Thyroid gland (tissue), 4 donors: Measurements from ENCODE around the gene PPFIA3. TPM values are rescaled to one million over a fixed set of nuclear protein-coding genes. Genes with fewer than 3 reads are reported as not detected.
A peak's percentile ranks its signal among the peaks of the same experiment; 100 is the strongest.

Experiments
- DNase-seq, 2 donors: peaks; one replicate each; pipeline ENCODE4 v3.0.0-alpha.2; 2019
- H3K27ac ChIP-seq, 3 donors: fragments of 200-600 bp; sonication (generic); 1 replicate in 2 of 3; 2 replicates in 1 of 3; pipeline ENCODE4 v1.5.1; 2016 to 2019; ENCODE audit warnings: mild to moderate bottlenecking in 1 of 3, moderate library complexity in 1 of 3
- H3K27me3 ChIP-seq: fragments of 200-600 bp; sonication (generic); one replicate; pipeline ENCODE4 v1.5.1; 2019
- H3K36me3 ChIP-seq, 2 donors: fragments of 200-600 bp; sonication (generic); one replicate each; pipeline ENCODE4 v1.5.1; 2016 to 2019
- H3K4me1 ChIP-seq, 2 donors: fragments of 200-600 bp; sonication (generic); one replicate each; pipeline ENCODE4 v1.5.1; 2017 to 2019
- H3K4me3 ChIP-seq, 3 donors: fragments of 200-600 bp; sonication (generic); replicated peaks in 1 of 3; 1 replicate in 2 of 3; 2 replicates in 1 of 3; pipeline ENCODE4 v1.5.1; 2016; ENCODE audit warnings: mild to moderate bottlenecking in 1 of 3
- H3K9me3 ChIP-seq: fragments of 200-600 bp; sonication (generic); one replicate; pipeline ENCODE4 v1.5.1; 2017
- CTCF ChIP-seq, 6 experiments: fragments of 200-600 bp in 3 of 6; fragments of 450-650 bp in 3 of 6; sonication (generic) in 3 of 6; IDR thresholded peaks; one replicate each; pipeline ENCODE4 v1.5.1; 2016 to 2019; ENCODE audit warnings: antibody characterized with exemption in 6 of 6, mild to moderate bottlenecking in 2 of 6, inconsistent platforms in 1 of 6, moderate library complexity in 1 of 6
- POLR2A ChIP-seq, 2 donors: fragments of 450-650 bp; IDR thresholded peaks; one replicate each; pipeline ENCODE4 v1.6.1; 2017; ENCODE audit warnings: antibody characterized with exemption in 2 of 2, mild to moderate bottlenecking in 2 of 2, moderate library complexity in 1 of 2
- WGBS, 2 donors: methylation state at CpG; one replicate each; pipeline ENCODE4 v1.1.5; 2017; 5-methylcytosine and 5-hydroxymethylcytosine counted together
- intact Hi-C: fragments of 100-400 bp; cut with DNase I; formaldehyde crosslinking; loops from one replicate; pipeline ENCODE4 v1.15.1; 2023
- total RNA-seq, 4 donors: library from RNA; depleted of rRNA; stranded (reverse); fragments of >200 nt; gene quantifications; one replicate each; pipeline ENCODE4 v1.2.3, GENCODE V29; 2016

Gene PPFIA3
- total RNA-seq, 4 donors from 2014 or later, result 4.6 to 7.4 (median 5.3) TPM

- H3K4me3 ChIP-seq, result no peak overlapping the region
- no peaks in the 10 kb centered on the region for H3K27me3 ChIP-seq
- DNase-seq, result no peak
- H3K9me3 ChIP-seq, result no peaks in the 10 kb centered on the region
- H3K27ac ChIP-seq, result no peak overlapping the region
- H3K4me1 ChIP-seq, result peaks cover 8 to 19% of the 10 kb centered on the region in 2 donors
- 93% methylated on average over 2 to 10 of the region's 12 CpGs for WGBS, 2 donors
- TF ChIP-seq CTCF (IDR thresholded peaks at IDR 0.05) (no peak), POLR2A (IDR thresholded peaks at IDR 0.05) (no peak)
- peaks cover 63 to 83% of the 10 kb centered on the region in 2 donors for H3K36me3 ChIP-seq
- intact Hi-C loops, result no loop called here
Measured at GRCh38 chr19:49102303-49102702, 17.0 kb upstream of the PPFIA3 start.

DNA sequence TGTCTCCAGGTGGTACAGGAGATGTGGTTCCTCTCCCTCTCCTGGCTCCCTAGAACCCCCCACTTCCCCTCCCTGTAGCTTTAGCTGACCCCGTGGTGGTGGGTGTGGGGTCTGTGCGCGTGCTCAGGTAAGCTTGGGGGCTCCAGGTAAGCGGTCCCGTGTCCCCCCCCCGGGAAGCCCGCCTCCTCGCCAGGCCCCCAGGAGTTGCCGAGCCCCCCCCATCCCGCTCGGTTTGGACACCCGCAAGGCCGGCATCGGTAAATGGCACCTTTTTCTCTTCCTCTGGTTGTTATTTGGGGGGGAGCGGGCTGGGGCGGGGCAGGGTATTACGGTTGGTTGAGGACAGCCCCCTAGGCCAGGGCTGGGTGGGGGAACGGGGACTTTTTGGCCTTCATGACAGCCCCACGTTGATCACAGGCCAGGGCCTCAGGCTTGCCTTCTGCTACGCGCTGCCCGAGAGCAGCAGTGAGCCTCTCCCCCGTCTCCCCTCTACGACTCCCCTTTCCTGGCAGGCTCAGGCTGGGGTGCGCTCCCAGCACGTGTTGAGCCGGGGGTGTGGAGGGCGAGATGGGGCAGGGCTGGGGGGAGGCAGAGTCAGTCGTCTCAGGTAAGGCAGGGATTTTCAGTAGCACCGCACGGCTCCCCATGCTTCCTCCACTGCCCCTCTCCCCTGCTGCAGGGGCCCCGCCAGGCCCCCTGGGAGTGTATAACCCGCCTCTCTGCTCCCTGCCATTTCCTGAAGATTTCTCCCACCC, 15.8 kb upstream of the PPFIA3 start:
- Histone ChIP-seq H3K4me3 (no peak overlapping the region), H3K27ac (no peak overlapping the region), H3K9me3 (no peaks in the 10 kb centered on the region), H3K36me3 (peaks cover 73 to 92% of the 10 kb centered on the region in 2 donors), H3K4me1 (peaks cover 5 to 9% of the 10 kb centered on the region in 2 donors), H3K27me3 (no peaks in the 10 kb centered on the region)
- DNase-seq, result no peak
- intact Hi-C loops, result no loop called here
- 86 to 90% methylated on average over 20 to 24 of the region's 33 CpGs for WGBS, 2 donors
- TF ChIP-seq CTCF (IDR thresholded peaks at IDR 0.05), result no peak
- no peak for TF ChIP-seq POLR2A (IDR thresholded peaks at IDR 0.05)

DNA sequence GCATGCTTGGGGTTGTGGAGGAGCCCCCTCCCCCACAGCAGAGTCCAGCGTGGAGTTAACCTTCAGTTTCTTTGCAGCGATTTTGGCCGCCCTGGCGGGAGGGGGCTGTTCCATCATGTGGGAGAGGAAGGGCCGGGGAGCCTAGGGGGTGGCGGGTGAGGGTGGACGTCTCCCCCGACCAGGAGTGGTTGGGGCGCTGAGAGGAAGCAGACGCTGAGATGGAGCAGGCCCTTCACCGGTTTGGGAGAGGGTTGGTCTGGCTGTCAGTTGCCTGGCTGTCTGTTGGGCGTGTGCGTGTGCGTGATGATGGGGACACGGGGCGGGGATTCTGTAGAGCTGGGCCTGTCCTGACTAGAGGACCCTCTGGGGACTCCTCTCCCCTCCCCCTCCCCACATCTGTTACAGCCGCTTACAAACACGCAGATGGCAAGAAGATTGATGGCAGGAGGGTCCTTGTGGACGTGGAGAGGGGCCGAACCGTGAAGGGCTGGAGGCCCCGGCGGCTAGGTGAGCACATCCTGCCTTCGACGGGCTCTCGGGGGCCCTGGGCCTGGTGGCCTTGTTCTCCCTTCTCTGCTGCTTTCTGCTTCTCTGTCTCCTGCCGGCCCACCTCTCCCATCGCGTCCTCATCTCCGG, 15.0 kb upstream of the PPFIA3 start:
- 85 to 86% methylated on average over 29 to 30 of the region's 30 CpGs for WGBS, 2 donors
- peaks cover 73 to 90% of the 10 kb centered on the region in 2 donors for H3K36me3 ChIP-seq

GRCh38 chr19:49106648-49107135, 12.7 kb upstream of the PPFIA3 start:
- no peaks in the 10 kb centered on the region for H3K27me3 ChIP-seq
- H3K36me3 ChIP-seq, result peaks cover 56 to 68% of the 10 kb centered on the region in 2 donors
- 70 to 72% methylated on average over 12 of the region's 12 CpGs for WGBS, 2 donors
- no peak overlapping the region for H3K4me3 ChIP-seq
- H3K27ac ChIP-seq, result no peak overlapping the region
- peak; percentile 44 to 56 for DNase-seq
- no peaks in the 10 kb centered on the region for H3K4me1 ChIP-seq
- TF ChIP-seq POLR2A (IDR thresholded peaks at IDR 0.05) (no peak), CTCF (IDR thresholded peaks at IDR 0.05) (peak; percentile 33 to 78 (median 44))
- intact Hi-C loops, result no loop called here
- no peaks in the 10 kb centered on the region for H3K9me3 ChIP-seq

More for the DNA sequence above, 15.0 kb upstream of the PPFIA3 start:
- H3K4me3 ChIP-seq, result no peak overlapping the region
- DNase-seq, result no peak
- intact Hi-C loops, result no loop called here
- no peaks in the 10 kb centered on the region for H3K27me3 ChIP-seq
- peaks cover 0 to under 1% of the 10 kb centered on the region in 2 donors for H3K4me1 ChIP-seq
- H3K9me3 ChIP-seq, result no peaks in the 10 kb centered on the region
- no peak for TF ChIP-seq CTCF (IDR thresholded peaks at IDR 0.05)
- no peak overlapping the region for H3K27ac ChIP-seq
